WERI-Rb-1 (cell line): ENCODE data around the gene RAD51B.

Source experiments
- DNase-seq: peaks from one replicate; pipeline ENCODE4 v3.0.0-alpha.2; 2020
- H3K27ac ChIP-seq: fragments of 250-450 bp; sonication (Bioruptor Pico); 2 replicates; pipeline ENCODE4 v1.5.1; 2020; ENCODE audit warnings: mild to moderate bottlenecking, moderate library complexity
- H3K27me3 ChIP-seq: fragments of 250-450 bp; sonication (Bioruptor Pico); 2 replicates; pipeline ENCODE4 v1.5.1; 2021; ENCODE audit warnings: mild to moderate bottlenecking, low read depth, moderate library complexity; ENCODE audit not compliant: insufficient read depth, severe bottlenecking
- H3K36me3 ChIP-seq: fragments of 250-450 bp; sonication (Bioruptor Pico); 2 replicates; pipeline ENCODE4 v1.5.1; 2020; ENCODE audit warnings: mild to moderate bottlenecking, moderate library complexity
- H3K4me3 ChIP-seq: 2 replicates; pipeline ENCODE4 v1.5.1; 2011; ENCODE audit warnings: low read depth, mild to moderate bottlenecking, control low read depth, low read length
- H3K9me3 ChIP-seq: fragments of 250-450 bp; sonication (Bioruptor Pico); 2 replicates; pipeline ENCODE4 v1.5.1; 2021; ENCODE audit warnings: mild to moderate bottlenecking, moderate library complexity; ENCODE audit not compliant: severe bottlenecking
- TF ChIP-seq, protein P1 (sequence below): IDR thresholded peaks from 2 replicates; pipeline ENCODE4 v1.5.1; 2011; ENCODE audit warnings: low read depth, mild to moderate bottlenecking, control low read depth, inconsistent platforms, low read length

The RAD51B gene

GRCh38 chr14:67996235-67996634, 176.7 kb downstream of the RAD51B start:
- H3K36me3 ChIP-seq: no peaks in the 10 kb centered on the region
- TF ChIP-seq, protein P1, sequence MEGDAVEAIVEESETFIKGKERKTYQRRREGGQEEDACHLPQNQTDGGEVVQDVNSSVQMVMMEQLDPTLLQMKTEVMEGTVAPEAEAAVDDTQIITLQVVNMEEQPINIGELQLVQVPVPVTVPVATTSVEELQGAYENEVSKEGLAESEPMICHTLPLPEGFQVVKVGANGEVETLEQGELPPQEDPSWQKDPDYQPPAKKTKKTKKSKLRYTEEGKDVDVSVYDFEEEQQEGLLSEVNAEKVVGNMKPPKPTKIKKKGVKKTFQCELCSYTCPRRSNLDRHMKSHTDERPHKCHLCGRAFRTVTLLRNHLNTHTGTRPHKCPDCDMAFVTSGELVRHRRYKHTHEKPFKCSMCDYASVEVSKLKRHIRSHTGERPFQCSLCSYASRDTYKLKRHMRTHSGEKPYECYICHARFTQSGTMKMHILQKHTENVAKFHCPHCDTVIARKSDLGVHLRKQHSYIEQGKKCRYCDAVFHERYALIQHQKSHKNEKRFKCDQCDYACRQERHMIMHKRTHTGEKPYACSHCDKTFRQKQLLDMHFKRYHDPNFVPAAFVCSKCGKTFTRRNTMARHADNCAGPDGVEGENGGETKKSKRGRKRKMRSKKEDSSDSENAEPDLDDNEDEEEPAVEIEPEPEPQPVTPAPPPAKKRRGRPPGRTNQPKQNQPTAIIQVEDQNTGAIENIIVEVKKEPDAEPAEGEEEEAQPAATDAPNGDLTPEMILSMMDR: no peak
- no peak overlapping the region for H3K27ac ChIP-seq
- H3K27me3 ChIP-seq: no peaks in the 10 kb centered on the region
- H3K4me3 ChIP-seq: no peak overlapping the region
- no peaks in the 10 kb centered on the region for H3K9me3 ChIP-seq
- no peak for DNase-seq

DNA sequence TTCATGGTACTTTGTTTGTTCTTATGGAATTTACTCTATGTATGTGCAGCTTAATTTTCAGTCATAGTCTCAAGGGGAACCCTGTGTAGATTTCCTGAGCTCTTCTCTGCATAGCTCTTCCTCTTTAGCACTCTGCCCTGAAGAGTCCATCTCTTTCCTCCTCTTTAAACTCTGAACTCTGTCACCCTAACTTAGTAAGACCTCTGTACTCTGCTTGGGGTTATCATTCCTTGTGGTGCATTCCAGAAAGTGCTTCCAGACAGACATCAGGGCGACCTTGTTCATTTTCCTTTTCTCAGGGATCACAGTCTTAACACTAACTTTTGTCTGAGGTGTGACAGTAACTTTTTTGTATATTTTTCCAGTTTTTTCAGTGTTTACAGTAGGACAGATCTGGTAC, 179.3 kb downstream of the RAD51B start:
- H3K9me3 ChIP-seq: no peaks in the 10 kb centered on the region
- H3K27ac ChIP-seq: no peak overlapping the region
- DNase-seq: no peak
- no peaks in the 10 kb centered on the region for H3K27me3 ChIP-seq
- H3K36me3 ChIP-seq: no peaks in the 10 kb centered on the region
- TF ChIP-seq, protein P1: no peak
- no peak overlapping the region for H3K4me3 ChIP-seq

DNA sequence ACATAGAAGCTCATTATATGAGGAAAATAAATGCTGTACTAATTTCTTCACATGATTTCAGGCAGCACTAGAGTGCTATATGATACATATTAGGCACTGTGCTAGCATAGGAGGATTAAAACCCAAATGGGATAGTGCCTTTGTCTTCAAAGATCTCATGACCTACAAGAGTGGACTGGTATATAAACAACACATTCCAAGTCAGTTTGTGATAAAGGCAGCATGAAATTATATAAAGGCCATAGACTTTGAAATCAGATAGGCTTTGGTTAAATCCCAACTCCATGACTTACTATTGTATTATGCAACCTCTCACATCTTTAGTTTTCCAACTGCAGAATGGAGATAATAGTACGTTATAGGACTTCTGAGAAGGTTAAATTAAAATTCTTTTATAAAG, 179.7 kb downstream of the RAD51B start:
- H3K27ac ChIP-seq: no peak overlapping the region
- H3K27me3 ChIP-seq: no peaks in the 10 kb centered on the region
- H3K4me3 ChIP-seq: no peak overlapping the region
- no peak for DNase-seq
- TF ChIP-seq, protein P1: no peak
- no peaks in the 10 kb centered on the region for H3K36me3 ChIP-seq
- H3K9me3 ChIP-seq: no peaks in the 10 kb centered on the region

DNA sequence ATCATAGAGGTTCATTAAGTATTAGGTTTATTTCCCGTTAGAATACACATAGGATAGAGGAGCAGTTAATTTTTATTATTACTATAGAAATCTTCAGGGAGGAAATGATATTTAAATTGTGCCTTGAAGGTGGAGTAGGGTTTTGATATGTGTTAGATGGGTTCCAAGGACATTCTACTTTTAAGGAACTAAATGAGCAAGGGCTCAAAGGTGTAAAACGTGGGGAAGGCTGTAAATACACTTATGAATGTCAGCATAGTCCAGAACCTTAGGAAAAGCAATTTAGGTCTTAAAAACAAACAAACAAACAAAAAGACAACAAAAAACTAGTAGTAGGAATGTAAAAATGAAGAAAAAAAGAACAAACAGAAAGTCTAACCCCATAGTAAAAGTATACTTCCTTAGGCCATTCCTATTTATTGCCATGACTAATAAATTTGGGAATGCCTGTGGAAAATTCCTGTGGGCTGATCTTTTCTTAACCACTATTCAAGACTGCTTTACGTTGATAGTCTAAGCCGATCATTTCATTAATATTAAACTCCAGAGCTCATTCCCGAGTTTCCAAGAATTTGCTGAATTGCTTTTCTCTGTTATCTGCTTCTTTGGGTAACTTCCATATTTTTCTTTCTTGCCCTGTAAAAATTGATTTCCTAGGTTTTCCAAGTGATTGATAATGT, 180.3 kb downstream of the RAD51B start:
- Histone ChIP-seq H3K9me3 (no peaks in the 10 kb centered on the region), H3K4me3 (no peak overlapping the region), H3K36me3 (no peaks in the 10 kb centered on the region), H3K27ac (no peak overlapping the region), H3K27me3 (no peaks in the 10 kb centered on the region)
- no peak for DNase-seq
- TF ChIP-seq, protein P1: no peak

DNA sequence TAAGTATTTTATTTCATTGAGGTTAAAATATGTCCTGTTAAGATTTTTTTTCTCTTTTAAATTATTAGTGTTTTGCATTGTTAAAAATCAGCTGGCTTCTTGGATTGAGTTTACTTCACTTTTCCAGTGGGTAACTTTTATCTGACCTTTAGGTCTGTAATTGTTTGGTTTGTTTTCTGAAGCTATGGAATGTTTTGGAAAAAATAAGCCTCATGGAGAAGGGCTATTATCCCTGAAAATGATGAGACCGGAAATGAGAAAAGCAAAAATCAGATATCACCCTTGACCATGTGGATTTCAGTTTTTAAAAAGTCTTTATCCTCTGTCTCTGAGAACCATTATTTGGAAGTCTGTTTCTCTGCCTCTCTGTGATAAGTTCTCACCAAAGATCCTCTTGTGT, 180.9 kb downstream of the RAD51B start:
- no peak overlapping the region for H3K4me3 ChIP-seq
- no peaks in the 10 kb centered on the region for H3K9me3 ChIP-seq
- H3K36me3 ChIP-seq: no peaks in the 10 kb centered on the region
- H3K27ac ChIP-seq: no peak overlapping the region
- DNase-seq: no peak
- no peaks in the 10 kb centered on the region for H3K27me3 ChIP-seq
- TF ChIP-seq, protein P1: no peak

DNA sequence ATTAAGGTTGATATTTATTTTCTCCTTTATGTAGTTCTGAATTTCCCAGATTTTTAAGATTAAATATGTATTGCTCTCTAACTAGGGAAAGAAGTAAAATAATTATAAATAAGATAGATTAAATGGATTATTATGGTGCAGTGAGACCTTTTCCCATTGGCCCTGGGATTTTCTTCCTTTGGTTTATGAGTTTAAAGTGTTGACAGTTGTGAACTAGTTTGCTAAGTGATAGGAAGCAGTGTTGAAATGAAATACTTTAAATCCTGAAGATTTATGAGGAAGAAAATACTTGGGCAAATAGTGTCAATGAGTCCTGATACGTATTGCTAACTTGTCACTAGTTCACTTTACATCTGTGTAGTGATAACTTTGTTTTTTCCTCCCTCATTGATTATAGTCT, 188.9 kb downstream of the RAD51B start:
- TF ChIP-seq, protein P1: no peak
- DNase-seq: no peak

More for the DNA sequence above, 188.9 kb downstream of the RAD51B start:
- Histone ChIP-seq H3K27ac (no peak overlapping the region), H3K36me3 (no peaks in the 10 kb centered on the region), H3K4me3 (no peak overlapping the region), H3K9me3 (no peaks in the 10 kb centered on the region), H3K27me3 (no peaks in the 10 kb centered on the region)
